HG02870 (cell line): ENCODE results near the gene CNST.
A peak's percentile ranks its signal among the peaks of the same experiment; 100 is the strongest.
"Not testable (repeated sequence)": the region's sequence is repeated elsewhere in the genome, so short reads cannot be mapped to it uniquely, and the experiment has no call there.

Experiments used
- ATAC-seq: cut with Tn5 transposase; IDR thresholded peaks from one replicate; pipeline ENCODE4 v1.9.1; 2021; ENCODE audit warnings: mild to moderate bottlenecking, moderate library complexity; ENCODE audit not compliant: unreplicated experiment

The CNST gene

DNA sequence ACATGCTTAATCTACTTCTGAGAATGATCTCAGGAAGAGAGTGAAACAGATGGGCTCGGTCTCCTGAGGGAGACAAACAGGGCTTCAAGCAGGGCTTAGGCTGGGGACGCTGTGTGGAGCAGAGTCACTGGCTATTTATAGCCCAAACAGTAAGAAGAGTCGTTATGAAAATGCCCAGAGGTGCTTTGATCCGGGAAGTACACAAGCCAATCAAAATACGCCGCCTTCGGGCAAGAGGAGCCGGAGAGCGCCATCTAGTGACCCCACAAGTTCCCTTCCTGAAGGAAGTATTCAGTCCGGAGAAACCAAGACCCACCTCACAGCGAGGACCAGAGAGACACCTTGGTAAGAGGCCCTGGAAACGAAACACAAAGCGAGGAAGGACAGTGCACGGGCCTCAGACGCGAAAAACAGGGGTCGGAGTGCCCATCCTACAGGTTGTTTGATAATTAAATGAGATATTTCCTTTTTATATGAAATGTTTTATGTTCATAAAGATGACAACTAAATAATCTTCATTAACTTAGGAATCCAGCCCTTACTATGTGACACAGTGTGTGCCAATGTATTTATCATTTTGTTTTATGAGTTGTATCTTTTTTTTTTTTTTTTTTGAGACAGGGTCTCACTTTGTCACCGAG lies 133.0 kb downstream of the CNST start:
- ATAC-seq: peak; percentile 97

DNA sequence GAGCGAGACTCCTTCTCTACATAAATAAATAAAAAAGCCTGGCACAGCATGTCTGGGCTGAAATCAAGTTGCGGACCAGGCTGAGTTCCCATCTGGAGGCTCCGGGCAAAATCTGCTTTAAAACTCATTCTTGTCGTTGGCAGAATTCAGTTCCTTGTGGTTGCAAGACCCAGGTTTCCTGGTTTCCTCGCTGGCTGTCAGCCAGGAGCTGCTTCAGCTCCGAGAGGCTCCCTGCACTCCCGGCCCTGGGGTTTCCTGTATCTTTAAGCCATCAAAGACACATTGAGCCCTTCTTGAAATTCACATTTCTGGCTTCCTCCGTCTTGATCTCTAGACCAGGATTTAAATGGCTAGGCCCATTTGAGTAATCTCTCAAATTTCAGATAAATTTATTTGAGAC lies 137.3 kb downstream of the CNST start:
- no peak for ATAC-seq

DNA sequence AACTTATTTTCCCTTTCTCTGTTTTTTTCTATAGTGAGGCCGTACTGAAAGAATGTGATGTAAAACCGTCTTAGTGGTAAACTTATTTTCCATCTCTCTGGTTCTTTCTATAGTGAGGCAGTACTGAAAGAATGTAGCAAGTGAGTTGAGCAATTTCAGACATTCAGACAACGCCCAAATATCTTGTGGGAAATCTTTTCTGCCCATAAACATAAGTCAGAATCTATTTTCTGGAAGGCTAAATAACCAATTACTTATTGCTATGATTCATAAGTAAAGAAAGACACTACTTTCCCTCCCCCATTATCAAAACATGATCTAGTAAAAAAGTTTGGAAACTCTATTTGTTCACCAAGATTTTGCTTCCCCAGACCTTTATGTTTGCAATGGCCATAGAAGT lies 139.1 kb downstream of the CNST start:
- ATAC-seq: no peak

DNA sequence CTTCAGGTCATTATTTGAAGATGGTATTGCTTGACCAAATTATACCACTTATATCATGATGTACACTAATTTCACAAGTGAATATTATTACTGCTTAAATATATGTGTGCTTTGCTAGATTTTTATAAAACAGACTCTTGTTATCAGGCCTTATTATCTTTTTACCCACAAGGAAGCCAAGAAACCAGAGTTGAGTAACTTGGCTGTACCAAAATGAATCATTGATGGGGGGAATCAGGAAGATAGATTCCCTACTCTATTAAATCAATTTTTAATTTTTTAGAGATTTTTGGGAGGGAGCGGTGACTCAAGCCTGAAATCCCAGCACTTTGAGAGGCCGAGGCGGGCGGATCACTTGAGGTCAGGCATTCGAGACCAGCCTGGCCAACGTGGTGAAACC lies 141.9 kb downstream of the CNST start:
- ATAC-seq: no peak

DNA sequence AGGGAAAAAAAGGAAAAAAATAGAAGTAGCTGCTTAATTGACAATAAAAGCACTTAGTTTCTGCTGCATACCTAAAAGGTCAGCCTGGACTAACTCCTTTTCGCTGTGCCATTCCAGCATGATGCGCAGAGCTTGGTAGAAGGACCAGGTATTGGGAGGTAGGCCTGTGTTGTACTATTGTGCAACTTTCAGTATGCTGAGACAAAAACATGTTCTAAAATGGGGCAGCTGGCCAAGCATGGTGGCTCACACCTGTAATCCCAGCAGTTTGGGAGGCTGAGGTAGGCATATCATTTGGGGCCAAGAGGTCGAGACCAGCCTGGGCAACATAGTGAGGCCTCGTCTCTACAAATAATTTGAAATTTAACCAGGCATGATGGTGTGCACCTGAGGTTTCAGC lies 142.9 kb downstream of the CNST start:
- no peak for ATAC-seq

DNA sequence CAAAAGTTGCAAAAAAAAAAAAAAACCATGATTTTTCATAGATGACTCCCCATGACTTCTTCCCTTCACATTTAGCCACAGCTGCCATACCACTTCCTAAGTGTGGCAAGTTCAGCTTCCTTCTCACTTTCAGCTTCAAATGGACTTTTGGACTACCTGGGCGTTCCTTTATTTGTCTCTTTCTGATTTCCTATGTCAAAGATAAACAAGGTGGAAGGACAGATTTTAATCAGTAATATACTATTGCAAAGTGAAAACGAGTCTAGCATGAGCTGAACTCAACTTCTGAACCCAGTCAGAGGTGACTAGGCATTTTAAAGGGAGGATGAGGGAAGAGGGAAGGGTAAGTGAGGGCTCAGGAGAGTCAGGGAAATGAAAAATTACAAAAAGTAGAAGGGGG lies 143.6 kb downstream of the CNST start:
- no peak for ATAC-seq

DNA sequence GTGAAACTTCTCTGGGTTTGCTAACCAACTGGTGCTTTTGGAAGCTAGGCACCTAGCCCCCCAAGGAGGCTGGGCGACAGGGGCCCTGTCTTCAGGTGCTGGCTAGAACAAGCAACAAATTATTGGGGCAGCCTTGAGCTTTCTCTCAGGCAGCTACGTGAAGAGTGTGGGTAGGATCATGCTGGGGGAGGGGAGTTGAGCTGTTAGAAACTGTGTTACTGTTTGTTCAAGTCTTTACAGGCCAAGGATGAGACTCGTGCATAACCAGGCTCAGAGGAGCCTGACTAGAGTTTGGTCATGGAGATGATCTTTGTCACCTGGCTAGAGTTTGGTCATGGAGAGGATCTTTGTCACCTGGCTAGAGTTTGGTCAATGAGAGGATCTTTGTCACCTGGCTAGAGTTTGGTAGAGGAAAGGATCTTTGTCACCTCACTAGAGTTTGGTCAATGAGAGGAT lies 145.3 kb downstream of the CNST start:
- ATAC-seq: no peak

DNA sequence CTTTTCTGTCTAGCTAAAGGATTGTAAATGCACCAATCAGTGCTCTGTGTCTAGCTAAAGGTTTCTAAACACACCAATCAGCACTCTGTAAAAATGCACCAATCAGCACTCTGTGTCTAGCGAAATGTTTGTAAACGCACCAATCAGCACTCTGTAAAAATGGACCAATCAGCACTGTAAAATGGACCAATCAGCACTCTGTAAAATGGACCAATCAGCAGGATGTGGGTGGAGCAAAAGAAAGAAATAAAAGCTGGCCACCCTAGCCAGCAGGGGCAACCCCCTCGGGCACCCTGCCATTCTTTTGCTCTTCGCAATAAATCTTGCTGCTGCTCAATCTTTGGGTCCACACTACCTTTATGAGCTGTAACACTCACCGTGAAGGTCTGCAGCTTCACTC lies 146.2 kb downstream of the CNST start:
- not testable (repeated sequence) for ATAC-seq
